GM21381 (cell line): ENCODE data around the gene STARD3.
A peak's percentile ranks its signal among the peaks of the same experiment; 100 is the strongest.
"Not testable (repeated sequence)": the region's sequence is repeated elsewhere in the genome, so short reads cannot be mapped to it uniquely, and the experiment has no call there.

Experiments used
- ATAC-seq: cut with Tn5 transposase; IDR thresholded peaks from one replicate; pipeline ENCODE4 v1.9.1; 2021; ENCODE audit warnings: mild to moderate bottlenecking, moderate library complexity; ENCODE audit not compliant: unreplicated experiment

STARD3 gene

DNA sequence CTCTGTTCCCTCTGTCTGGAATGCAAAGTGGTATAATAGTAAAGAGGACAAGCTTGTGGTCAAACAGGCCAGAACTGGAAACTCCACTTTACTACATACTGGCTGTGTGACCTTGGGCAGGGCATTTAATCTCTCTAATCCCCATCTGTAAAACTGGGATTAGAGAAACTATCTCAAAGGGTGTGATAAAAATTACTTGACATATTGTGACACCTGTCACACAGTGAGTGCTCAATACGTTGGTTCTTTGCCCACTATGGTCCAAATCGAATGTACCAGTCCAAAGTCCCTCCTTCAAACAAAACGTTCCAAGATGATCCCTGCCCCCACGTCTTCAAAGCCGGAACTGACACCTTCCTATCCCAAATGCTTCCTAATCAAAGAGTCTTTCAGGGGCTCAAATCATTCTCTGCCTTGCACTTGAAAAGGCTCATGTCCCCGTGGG is 50.2 kb downstream of the STARD3 start:
- no peak for ATAC-seq

GRCh38 chr17:39687546-39688474 is 50.9 kb downstream of the STARD3 start, which contains the start of gene PGAP3:
Gene PGAP3 (minus strand): TSS chr17:39688057. CDS start chr17:39688014, 43 bp downstream.
- peak; percentile 81 for ATAC-seq

- ATAC-seq: no peak
Measured at GRCh38 chr17:39688475-39688835, 51.5 kb downstream of the STARD3 start.

GRCh38 chr17:39688945-39689344 is 52.0 kb downstream of the STARD3 start:
- ATAC-seq: no peak

GRCh38 chr17:39694593-39694992 is 57.6 kb downstream of the STARD3 start:
- ATAC-seq: no peak

GRCh38 chr17:39695089-39695474 is 58.1 kb downstream of the STARD3 start:
- no peak for ATAC-seq

DNA sequence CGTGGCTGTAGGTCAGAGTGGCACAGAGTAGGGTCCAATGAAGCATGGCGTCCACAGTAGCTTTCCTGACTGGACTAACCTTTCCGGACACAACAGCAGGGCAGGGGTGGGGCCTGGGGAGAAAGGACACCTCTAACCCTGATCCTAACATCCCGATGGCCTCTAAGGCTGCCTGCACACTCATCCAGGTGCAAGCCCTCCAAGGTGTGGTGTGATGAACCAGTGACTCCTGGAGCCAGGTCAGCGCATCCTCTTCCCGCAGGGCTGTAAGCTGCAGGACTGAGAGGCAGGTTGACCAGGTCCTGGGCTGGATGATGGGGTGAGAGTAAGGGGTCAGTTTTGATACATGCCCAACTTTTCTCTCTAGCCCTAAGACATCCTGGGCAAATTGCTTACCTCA is 59.8 kb downstream of the STARD3 start:
- ATAC-seq: no peak

GRCh38 chr17:39697961-39698360 is 61.0 kb downstream of the STARD3 start:
- ATAC-seq: no peak

- not testable (repeated sequence) for ATAC-seq
Measured at GRCh38 chr17:39699157-39699817, 62.3 kb downstream of the STARD3 start.

GRCh38 chr17:39699818-39700147 is 62.8 kb downstream of the STARD3 start, which contains the start of gene ERBB2:
Gene ERBB2 (plus strand): TSS chr17:39700064. CDS start chr17:39700239, 175 bp downstream.
- no peak for ATAC-seq

DNA sequence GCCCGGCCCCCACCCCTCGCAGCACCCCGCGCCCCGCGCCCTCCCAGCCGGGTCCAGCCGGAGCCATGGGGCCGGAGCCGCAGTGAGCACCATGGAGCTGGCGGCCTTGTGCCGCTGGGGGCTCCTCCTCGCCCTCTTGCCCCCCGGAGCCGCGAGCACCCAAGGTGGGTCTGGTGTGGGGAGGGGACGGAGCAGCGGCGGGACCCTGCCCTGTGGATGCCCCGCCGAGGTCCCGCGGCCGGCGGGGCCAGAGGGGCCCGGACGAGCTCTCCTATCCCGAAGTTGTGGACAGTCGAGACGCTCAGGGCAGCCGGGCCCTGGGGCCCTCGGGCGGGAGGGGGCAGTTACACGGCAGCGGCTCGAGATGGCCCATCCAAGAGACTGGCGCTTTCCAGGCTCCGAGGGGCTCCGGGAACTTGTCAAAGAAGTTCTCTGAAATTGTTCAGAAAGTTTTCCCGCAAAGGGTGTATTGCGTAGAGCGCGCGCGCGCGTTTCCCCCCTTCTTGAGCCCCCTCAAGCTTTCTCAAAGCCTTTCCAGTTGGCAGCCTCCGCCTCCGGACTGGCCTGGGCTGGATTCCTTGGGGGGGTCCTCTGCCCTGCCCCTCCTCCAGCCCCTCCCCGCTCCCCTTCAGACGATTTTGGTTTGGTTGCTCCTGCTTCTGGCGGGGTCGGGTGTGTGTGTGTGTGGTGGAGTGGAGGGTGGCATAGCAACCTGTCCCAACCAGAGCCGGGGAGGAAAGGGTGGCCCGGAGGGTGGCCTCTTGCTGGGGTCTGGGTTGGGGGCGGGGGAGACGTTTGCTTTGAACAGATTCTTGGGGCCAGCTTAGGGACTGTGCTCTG is 63.4 kb downstream of the STARD3 start:
- ATAC-seq: no peak

- no peak for ATAC-seq
Measured at GRCh38 chr17:39701012-39701783, 64.3 kb downstream of the STARD3 start.

DNA sequence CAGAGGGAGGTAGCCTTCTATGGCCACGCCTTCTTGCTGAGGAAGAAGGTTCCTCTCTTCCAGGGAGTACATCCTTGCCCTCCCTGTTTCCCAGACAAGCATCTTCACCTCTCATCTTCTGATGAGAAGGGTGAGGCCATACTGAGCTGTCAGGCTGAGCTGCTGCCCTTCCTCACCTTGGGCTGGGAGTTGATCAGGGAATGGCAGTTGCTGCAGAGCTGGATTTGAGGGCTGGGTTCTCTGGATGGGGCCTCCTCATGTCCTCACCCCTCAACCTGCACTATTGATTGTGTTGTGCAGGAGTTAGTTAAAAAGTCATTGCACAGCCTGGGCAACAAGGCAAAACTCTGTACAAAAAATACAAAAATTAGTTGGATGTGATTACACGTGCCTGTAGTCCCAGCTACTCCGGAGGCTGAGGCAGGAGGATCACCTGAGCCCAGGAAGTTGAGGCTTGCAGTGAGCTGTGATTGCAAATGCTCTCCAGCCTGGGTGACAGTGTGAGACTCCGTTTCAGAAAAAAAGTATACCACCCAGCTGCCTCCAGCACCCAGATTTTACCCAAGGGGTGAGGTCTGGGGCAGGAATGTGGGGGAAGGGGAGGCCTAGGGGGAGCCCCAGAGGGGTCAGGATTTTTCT is 65.0 kb downstream of the STARD3 start:
- ATAC-seq: no peak

GRCh38 chr17:39702901-39703893 is 66.3 kb downstream of the STARD3 start:
- ATAC-seq: no peak

- ATAC-seq: no peak
Measured at GRCh38 chr17:39703913-39704312, 67.0 kb downstream of the STARD3 start.

DNA sequence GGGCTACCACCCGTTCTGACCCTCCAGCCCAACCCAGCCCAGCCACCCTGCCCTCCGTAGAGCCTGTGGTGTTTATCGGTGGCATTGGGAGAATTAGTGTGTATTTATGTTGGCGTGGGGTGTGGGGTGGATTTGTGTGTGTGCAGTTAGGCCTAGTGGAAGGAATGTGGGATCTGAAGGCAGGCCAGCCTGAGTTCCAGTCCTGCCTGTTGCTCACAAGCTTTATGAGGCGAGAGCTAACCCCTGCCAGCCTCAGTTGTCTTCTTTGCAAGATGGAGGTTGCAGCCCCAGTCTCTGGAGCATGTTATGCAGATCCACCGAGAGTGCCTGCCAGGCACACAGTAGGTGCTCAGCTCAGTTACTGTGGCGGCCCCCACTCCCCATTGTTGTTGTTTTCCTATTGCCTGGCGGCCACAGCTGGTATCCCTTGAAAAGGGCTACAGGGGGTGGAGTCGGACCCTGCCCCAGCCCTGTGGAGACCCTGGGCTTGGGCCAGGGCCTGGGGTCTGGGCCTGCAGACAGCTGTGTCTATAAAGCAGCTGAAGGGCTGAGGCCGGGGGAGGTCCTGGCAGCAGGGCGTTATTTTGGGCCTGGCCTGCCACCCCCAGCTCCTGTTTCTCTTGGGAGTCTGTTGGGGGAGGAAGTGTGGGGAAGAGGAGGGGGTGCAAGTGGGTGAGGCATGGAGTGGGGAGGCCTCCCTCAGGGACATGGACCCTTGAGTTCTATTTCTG is 68.0 kb downstream of the STARD3 start:
- ATAC-seq: no peak

GRCh38 chr17:39705786-39706348 is 68.9 kb downstream of the STARD3 start:
- ATAC-seq: no peak

- no peak for ATAC-seq
Measured at GRCh38 chr17:39706383-39706782, 69.4 kb downstream of the STARD3 start.
